HG02610 (cell line): Measurements from ENCODE around the gene COCH.

Experiments used
- ATAC-seq: cut with Tn5 transposase; IDR thresholded peaks from one replicate; pipeline ENCODE4 v1.9.1; 2021; ENCODE audit warnings: mild to moderate bottlenecking, moderate library complexity; ENCODE audit not compliant: unreplicated experiment

The COCH gene

DNA sequence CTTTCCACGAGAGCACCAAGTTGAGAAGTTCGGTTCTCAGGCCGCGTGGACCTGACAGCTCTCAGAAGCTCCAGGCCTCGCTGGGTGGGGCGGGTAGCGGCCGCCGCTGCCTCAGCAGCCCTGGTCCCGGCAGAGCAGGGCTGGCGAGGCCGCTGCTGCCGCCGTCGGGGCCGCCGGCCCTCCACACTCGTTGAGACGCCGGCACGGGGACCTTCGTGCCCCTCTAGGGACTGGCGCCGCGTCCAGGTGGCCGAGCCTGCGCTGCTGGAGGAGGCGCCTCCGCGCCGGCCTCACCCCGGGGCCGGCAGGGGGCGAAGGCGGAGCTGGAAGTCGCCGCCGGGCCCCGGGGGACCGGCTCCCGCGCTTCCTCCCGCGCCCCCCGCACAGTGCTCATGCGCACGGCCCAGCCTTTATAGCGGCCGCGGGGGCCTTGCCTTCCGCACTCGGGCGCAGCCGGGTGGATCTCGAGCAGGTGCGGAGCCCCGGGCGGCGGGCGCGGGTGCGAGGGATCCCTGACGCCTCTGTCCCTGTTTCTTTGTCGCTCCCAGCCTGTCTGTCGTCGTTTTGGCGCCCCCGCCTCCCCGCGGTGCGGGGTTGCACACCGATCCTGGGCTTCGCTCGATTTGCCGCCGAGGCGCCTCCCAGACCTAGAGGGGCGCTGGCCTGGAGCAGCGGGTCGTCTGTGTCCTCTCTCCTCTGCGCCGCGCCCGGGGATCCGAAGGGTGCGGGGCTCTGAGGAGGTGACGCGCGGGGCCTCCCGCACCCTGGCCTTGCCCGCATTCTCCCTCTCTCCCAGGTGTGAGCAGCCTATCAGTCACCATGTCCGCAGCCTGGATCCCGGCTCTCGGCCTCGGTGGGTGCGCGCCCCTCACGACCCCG is at the start of gene COCH:
Gene COCH (plus strand): TSS at position 440 of the 879 bp plus-strand sequence. CDS start 380 bp downstream, at position 820.
- peak; percentile 62 for ATAC-seq

DNA sequence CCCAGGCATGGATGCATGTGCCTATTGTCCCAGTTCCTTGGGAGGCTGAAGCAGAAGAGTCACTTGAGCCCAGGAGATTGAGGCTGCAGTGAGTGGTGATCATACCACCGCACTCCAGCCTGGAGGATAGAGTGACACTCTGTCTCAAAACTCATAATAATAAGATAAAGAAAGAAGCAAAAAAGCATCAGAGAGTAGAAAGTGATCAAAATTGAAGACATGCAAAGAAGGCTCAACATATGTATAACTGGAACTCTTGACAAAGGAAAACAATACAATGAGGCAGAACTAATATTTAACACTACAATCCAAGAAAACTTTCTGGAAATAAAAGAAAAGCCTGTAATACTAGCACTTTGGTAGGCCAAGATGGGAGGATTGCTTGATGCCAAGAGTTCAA is 48.3 kb upstream of the COCH start:
- ATAC-seq = no peak

DNA sequence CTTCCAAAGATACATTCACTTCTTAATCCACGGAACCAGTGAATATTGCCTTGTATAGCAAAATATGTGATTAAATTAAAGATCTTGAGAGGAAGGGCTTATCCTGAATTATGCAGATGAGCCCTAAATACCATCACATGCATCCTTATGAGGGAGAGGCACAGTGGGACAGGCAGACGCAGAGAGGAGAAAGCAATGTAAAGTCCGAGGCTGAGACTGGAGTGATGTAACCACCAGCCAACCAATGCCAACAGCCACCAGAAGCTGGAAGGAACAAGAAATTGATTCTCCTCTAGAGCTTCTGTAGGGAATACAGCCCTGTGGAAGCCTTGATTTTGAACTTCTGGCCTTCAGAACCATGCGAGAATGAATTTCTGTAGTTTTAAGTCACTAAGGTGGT is 44.5 kb upstream of the COCH start:
- no peak for ATAC-seq

DNA sequence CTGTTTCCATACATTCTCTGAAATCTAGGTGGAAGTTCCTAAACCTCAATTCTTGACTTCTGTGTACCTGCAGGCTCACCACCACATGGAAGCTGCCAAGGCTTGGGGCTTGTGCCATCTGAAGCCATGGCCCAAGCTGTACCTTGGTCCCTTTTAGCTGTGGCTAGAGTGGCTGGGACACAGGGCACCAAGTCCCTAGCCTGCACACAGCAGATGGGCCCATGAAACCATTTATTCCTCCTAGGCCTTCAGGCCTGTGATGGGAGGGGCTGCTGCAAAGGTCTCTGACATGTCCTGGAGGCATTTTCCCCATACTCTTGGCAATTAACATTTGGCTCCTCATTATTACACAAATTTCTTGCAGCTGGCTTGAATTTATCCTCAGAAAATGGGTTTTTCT is 40.0 kb upstream of the COCH start:
- no peak for ATAC-seq

DNA sequence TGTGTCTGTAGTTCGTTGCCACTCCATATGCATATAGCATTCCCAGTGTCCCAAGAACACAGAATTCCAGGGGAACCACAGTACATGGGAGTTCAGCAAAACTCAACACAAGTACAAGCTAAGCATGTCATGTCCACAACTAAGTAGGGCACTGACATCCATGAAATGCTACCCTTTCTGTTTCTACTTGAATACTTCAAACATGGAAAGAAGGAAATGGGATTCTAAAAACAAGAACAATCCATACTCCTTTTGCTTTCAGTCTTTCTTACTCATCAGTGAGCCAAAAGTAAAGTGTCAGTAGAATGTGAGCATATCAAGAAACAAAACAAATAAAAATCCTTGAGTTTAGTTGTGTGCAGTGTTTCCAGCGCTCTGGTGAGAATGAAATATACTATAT is 36.0 kb upstream of the COCH start:
- ATAC-seq = no peak

DNA sequence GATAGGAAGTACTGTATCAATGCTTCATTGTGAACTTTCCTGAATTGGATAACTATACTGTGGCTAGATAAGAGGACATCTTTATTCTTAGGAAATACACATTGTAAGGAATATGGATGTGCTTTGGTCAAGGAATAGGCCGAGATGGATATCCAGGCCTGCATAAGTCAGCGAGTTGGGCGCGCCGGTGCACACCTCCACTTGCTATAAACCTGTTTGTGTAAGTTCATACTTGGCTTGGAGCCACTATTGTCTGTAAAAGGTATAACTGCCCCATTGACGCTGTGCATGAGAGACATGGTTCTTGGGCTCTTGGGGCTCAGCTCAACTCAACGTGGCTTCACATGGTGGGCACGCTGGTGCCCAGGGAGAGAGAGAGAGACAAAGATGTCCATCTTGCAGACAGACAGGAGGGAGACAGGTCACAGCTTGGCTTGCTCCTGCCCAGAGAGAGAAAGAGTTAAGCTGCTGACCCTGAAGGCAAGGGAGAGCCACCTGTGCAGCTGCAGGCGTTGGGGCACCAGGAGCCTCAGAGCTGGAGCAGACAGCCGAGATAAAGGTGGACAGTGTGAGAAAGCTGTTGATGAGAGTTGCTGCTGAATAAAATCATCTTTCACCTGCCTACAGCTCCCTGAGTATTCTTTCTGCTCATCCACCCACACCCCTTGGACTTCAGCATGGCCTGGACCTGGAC is 34.1 kb upstream of the COCH start:
- no peak for ATAC-seq

DNA sequence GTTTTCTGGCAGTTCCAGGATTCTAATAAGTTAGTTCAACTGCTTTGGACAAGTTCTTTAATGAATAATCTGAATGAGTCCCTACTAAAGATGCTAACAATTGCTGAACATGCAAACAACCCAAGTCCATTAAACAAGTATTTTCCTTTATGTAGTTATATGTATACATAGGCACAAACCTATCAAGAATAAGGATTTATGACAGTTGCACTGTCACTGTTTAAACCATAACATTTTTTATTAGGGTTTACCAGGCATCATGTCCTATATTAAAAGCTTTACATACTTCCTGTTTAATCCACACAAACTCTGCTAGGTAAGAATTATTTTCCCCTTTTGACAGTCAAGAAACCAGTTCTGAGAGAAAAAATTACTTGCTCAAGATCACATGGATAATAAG is 31.9 kb upstream of the COCH start:
- no peak for ATAC-seq

DNA sequence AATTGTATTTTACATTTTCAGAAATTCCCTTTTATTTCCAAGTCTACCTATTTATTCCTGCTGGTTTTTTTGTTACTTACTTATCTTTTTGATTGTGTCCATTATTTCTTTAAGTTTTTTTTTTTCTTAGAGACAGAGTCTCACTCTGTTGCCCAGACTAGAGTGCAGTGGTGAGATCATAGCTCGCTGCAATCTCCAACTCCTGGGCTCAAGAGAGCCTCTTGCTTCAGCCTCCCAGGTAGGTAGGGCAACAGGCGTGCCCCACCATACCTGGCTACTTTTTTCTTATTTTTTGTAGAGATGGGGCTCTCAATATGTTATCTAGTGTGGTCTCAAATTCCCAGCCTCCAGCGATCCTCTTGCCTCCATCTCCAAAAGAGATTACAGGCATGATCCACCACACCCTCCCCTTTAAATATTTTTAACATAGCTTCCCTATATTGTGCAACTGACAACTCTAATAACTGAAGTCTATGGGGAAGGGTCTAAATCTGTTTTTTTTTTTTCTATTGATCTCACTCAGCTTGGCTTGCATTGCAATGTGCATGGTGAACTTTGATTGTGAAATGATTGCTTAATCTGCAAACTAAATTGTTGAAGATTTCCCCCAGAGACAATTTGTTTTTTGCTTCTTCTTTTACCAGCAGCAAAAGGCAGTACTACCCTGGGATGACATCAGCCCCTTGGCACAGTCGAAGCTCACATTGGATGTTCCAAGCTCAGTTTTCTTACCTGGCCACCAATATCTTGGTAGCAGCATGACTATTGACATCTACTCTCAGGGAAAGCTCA is 25.7 kb upstream of the COCH start:
- no peak for ATAC-seq

DNA sequence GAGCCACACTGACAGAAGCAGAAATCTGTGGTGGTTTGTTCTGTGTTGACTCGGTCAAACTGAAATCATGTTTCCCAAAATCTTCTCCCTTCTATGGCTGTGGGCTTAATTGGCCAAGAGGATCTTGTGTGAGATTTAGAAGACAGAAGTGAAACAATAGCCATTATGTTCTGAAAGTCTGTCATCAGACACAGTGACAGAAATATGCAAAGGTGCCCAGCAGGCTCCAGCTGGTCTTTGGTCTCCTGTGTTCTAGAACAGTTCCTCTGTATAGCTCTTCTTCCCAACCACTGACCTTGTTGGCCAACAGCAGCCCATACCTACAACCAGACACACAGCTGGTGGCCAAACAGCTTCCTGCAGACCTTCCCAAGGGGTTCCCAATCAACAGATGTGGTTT is 25.0 kb upstream of the COCH start:
- peak; percentile 92 for ATAC-seq

DNA sequence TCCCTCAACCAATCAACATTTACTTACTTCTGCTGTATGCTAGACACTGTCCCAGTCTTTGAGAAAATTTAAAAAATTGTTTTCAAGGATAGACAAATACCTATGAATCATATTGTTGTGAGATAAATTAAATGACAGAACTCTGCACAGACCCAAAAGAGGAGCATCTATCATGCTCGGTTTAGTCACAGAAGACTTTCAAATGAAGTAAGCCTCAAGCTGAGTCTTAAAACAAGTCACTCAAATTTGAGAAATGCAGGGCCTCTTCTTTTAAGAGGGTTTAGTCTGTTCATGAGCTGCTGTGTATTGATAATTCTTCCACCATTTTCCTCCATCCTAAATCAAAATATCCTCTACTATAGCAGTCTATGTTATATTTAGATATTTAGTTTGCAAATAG is 24.4 kb upstream of the COCH start:
- ATAC-seq = no peak

DNA sequence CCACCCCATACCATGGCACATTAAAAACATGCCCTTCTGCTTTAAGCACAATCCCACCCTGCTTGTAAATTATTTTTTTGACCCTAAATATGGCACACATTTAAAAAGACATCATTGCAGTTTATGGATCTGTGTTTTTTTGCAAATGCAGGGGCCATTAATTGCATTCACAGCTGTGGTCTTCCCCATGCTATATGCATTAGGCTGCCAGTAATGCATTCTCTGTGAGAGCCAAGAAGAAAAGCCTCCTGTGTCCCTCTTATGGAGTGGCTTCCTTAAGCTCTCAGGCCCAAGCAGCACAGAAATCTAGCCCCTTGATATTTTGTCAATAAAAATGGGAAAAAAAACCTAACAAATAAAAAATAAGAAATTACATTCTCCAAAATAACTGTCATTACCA is 20.4 kb upstream of the COCH start:
- ATAC-seq = no peak

DNA sequence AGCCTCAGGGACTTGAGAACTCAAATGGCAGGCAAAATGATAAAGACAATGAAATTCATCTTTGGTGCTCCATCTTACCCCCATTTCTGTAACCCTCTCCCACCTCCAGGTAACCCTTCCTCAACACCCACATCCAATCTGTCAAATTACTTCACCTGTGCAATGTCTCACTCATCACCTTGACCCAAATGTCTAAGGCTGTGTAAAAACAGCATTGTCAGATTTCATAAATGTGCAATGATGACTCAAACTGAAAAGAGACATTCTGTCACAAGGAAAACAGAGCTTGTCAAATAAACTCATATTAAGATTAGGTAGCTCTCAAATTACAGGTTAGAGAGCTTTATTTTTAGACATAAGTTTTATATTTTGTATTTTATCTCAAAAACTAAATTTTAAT is 19.9 kb upstream of the COCH start:
- peak; percentile 62 for ATAC-seq

DNA sequence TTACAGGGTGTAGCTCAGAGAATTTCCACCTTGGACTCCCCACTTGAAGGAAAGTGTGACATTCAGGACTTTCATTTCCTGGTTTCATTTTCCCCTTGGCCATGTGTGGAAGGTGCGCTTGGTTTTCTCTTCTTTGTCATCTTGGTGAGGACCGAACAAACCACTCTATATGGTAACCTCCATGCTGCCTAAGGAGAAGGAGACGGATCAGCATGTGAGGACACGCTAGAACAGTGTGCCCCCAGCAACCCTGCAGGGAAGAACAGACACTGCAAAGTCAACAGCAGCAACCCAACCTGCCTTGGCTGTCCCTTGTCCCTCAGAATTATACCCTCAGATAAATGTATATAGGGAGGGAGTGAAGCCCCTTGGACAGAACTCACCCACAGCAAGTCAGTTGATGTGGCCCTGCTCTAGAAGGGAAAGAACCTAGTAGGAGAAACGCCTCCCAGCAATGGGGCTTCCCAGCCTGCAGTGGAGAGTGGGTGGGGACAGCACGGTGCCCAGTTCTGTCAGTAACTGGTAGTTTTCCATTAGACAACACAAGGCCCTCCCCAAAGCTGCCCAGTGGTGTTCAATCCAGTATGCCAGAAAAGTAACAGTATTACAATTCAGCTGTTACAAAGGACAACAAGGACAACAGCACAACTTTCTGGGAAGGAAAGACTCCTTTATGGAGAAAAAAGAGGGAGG is 18.9 kb upstream of the COCH start:
- peak; percentile 71 for ATAC-seq

DNA sequence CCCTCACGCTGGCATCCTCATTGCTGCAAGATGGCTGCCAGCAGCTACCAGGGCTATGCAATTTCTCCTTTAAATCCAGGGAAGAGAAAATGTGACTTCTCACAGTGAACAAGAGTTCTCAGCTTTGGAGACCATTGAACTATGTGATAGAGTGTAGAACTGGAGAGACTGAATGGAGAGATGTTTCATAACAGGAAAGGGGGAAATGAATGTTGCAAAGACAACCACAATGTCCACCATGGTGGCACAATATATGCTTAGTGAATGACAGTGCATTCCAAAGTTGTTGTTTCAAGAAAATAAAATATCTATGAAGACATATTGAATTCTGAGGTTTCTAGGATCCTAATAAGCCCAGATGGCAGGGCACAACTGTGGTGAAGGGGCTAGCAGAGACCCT is 13.2 kb upstream of the COCH start:
- no peak for ATAC-seq

DNA sequence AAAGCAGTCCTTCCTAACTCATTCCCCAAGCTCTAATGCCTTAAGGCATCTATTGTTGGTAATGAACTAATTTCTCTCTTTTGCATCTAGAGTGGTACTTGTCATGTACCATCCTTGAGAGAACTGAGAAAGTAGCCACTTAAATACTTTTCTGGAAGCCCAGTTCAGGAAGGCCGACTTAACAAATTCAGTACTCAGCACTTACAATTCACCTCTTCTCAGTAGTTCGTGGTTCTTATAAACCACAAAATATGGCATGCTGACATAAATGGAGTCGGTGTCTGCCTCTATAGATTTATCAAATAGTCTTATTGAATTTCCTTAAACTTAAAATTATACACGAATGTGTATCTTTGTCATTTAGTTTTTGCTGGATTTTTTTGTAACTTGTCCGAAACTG is 9.4 kb upstream of the COCH start:
- no peak for ATAC-seq

DNA sequence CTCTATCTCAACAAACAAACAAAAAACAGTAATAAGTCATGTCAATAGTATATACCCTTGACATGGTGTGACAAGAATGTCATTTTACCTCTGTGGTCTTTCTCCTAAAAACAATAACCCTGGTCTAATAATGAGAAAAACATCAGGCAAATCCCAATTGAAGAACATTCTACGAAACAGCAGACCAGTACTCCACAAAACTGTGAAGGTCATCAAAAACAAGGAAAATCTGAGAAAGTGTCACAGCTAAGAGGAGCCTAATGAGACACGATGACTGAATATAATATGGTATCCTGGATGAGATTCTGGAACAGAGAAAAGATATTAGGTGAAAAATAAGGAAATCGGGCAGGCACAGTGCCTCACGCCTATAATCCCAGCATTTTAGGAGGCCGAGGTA is 5.6 kb upstream of the COCH start:
- ATAC-seq = no peak

DNA sequence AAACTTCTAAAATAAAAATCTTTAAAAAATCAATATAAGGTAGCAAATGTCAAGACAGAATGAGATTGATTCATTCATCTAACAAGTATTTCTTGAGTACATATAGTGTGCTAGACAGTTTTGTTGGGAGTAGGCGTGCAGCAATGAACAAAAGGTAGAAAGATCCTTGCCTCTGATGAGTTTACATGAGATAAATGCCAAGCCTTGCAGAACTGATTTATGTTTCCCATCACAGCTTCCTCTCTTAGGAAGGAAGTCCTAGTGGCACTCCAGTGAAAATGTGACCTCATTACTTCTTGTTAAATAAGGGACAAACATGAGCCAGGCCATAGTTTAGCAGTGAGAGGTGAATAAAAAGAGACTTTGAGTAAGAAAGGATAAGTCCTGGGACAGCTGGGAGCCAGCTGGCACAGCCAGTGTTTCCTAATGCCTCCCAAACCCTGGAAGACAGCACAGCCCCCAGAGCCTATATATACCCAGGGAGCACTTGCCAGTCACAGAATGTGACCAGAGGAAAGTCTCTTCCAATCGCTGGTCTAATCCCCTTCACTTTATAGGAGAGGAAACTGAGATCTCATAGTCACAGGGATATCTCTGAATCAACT is 4.7 kb upstream of the COCH start:
- ATAC-seq = no peak

DNA sequence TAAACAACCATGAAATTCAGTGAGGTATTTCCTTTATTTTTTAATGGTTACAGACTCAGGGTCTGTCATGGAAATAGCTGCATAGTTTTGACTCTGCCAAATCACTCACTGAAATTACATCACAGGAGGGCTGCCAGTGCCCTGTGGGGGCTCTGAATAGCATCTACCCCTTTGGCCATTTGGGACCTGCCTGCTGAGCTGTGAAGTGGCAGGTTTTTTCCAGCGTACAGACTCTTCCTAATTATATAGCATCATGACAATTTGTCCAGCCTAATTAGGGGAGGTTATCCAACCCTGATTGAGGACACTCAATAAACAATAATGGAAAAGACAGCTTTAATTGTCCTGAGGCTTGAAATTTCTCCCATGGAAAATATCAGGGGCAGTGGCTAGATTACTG is 1.8 kb upstream of the COCH start:
- no peak for ATAC-seq

DNA sequence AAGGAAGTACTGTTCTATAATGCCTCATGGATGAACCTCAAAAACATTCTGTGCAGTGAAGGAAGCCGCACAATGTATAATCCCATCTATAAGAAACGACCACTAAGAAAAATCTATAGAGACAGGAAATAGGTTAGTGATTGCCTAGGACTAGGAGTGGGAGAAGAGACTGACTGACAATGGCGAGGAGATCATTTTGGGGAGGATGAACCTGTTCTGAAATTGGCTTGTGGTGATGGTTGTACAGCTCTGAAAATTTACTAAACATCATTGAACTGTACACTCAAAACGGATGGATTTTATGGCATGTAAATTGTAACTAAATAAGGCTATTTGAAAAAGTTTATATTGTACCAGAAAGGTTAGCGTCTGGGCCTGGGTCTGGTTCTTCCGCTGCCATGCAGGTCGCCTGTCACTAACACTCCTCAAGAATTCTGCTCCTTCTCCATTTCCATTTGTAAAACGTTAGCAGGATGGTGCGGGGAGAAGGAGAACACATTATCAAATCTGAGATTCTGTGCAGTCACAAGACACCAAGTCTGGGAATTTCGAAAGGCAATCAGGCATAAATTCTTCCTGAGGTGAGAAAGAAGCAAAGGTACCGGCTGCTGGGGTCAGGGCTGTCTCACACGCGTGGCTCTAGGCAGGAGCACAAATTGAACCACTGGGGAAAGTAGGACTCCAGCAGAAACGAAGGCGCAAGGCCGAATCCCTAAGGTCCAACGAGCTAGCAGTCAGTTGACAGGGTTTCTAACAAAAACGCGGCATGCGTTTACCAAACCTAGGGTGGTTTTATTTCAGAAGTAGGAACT is 845 bp upstream of the COCH start:
- no peak for ATAC-seq
